GM12872 (cell line): Measurements from ENCODE around the gene LAYN.

Experiments used
- TF ChIP-seq, protein P1 (sequence below): IDR thresholded peaks from 3 replicates; pipeline ENCODE4 v1.5.1; 2011; ENCODE audit warnings: low read depth, mild to moderate bottlenecking, low read length, moderate library complexity; ENCODE audit not compliant: insufficient read depth

Gene LAYN

DNA sequence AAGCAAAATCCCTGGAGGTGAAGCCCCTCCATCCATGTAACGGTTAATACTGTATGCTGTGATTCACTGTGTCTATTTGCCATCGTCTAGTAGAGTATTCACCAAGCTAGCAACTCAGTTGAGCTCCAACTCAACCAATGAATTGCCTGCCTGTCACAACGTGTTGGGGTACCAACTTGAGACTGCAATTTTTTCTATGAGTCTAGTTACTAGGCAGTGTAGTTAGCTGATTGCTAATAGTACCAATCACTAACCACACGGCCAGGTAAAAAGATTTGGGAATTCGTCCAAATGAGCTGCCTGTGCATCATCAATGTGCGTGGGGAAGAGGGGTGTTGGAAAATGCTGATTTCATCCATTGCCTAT, 27.3 kb upstream of the LAYN start:
- TF ChIP-seq, protein P1, sequence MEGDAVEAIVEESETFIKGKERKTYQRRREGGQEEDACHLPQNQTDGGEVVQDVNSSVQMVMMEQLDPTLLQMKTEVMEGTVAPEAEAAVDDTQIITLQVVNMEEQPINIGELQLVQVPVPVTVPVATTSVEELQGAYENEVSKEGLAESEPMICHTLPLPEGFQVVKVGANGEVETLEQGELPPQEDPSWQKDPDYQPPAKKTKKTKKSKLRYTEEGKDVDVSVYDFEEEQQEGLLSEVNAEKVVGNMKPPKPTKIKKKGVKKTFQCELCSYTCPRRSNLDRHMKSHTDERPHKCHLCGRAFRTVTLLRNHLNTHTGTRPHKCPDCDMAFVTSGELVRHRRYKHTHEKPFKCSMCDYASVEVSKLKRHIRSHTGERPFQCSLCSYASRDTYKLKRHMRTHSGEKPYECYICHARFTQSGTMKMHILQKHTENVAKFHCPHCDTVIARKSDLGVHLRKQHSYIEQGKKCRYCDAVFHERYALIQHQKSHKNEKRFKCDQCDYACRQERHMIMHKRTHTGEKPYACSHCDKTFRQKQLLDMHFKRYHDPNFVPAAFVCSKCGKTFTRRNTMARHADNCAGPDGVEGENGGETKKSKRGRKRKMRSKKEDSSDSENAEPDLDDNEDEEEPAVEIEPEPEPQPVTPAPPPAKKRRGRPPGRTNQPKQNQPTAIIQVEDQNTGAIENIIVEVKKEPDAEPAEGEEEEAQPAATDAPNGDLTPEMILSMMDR = no peak

DNA sequence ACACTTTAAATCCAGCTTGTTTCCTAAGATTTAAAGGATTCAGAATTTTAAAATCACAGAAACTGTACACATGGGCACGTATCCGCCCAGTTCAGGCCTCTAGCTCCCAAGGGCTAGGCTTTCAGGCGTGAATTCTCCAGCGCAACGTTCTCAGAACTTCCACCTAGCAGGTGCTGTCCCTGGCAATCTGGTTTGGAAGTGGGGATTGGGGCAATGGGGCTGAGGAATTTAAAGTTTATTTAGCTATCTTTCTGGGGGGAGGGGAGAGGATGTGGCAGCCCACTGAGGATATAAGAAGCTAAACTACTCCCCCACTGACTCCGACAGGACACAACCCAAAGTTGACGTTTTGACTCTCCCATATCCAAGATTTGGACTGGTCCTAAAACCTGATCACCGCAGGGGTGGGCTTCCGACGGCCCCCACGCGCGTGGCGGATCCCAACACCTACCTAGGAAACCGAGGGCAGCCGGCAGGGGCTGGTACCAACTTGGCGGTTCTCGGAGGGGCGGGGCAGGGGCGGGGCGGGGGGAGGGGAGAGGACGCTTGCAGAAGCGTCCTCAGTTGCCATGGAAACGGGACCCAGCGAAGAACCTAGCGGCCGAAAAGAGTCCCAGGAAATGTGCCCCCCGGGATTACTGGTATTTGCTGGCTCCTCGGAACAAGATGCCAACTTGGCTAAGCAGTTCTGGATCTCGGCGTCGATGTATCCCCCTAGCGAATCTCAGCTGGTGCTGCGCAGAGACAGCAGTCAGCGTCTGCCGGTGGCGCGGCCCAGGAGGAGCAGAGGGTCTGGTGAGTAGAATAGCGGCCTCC, 26.1 kb upstream of the LAYN start, which contains the start of gene HOATZ:
Gene HOATZ, plus strand, starts transcription at position 563 of the 816 bp plus-strand sequence. Its CDS starts 7 bp downstream, at position 570.
- TF ChIP-seq, protein P1 = no peak

DNA sequence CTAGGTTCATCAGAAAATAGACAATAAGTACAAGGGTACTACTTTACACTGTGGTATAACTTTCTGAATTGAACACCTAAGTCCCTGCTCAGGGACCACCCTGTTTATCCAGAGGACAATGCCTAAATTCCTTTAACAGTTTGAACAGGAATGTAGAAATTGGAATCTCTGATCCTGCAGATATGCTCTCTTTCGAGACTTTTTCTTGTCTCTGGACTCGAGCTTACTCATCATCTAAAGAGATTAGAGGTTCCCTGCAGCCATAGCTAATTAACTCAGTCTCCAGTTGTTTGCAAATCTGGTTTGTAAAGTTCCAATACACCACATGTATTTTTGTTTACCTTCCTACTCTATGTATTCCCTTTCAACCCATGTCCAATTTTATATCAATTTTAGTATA, 24.9 kb upstream of the LAYN start:
- TF ChIP-seq, protein P1 = no peak

- TF ChIP-seq, protein P1 = no peak
Observed at GRCh38 chr11:111518668-111519067, 21.9 kb upstream of the LAYN start.

GRCh38 chr11:111520560-111520959, 20.0 kb upstream of the LAYN start:
- TF ChIP-seq, protein P1 = no peak

- TF ChIP-seq, protein P1 = no peak
Observed at GRCh38 chr11:111521135-111521534, 19.4 kb upstream of the LAYN start.

DNA sequence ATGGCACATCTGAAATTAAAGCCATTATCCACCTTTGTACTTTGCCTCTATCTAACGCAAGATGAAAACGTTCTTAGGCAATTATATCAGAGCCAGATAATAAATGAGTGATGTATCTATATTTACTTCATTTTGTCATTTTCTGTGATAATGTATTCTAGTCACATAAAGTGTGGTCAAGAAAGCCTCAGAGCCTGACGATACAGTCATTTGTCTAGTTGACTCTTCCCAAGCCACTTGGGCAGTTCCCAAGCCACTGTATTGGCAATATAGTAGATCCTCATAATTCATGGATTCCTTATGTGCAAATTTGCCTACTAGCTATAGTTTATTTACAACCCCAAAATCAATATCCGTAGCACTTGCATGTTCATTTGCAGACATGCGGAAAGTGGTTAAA, 18.1 kb upstream of the LAYN start:
- TF ChIP-seq, protein P1 = no peak
